Suppressor macrophage treated with lipopolysaccharide for 4 hours (primary cell): ENCODE results near the gene UBR4.

Source experiments
- DNase-seq: peaks from one replicate; pipeline ENCODE4 v3.0.0-alpha.2; 2020

UBR4 gene

GRCh38 chr1:19137158-19137557, 72.9 kb downstream of the UBR4 start:
- DNase-seq: no peak

GRCh38 chr1:19133360-19133759, 76.7 kb downstream of the UBR4 start:
- DNase-seq: no peak

- DNase-seq: no peak
Measured at GRCh38 chr1:19130468-19130867, 79.6 kb downstream of the UBR4 start.

GRCh38 chr1:19128968-19129514, 81.0 kb downstream of the UBR4 start:
- DNase-seq: peak; percentile 62

GRCh38 chr1:19124273-19124672, 85.8 kb downstream of the UBR4 start:
- DNase-seq: no peak

- DNase-seq: no peak
Measured at GRCh38 chr1:19123837-19124236, 86.2 kb downstream of the UBR4 start.

- DNase-seq: no peak
Measured at GRCh38 chr1:19122668-19123067, 87.4 kb downstream of the UBR4 start.

GRCh38 chr1:19121192-19121591, 88.9 kb downstream of the UBR4 start:
- DNase-seq: no peak

- no peak for DNase-seq
Measured at GRCh38 chr1:19120070-19120469, 90.0 kb downstream of the UBR4 start.

- no peak for DNase-seq
Measured at GRCh38 chr1:19115082-19115808, 94.8 kb downstream of the UBR4 start.

- DNase-seq: no peak
Measured at GRCh38 chr1:19113697-19114092, 96.4 kb downstream of the UBR4 start.

- no peak for DNase-seq
Measured at GRCh38 chr1:19112891-19113696, 97.0 kb downstream of the UBR4 start.

- DNase-seq: no peak
Measured at GRCh38 chr1:19110257-19110927, 99.7 kb downstream of the UBR4 start.

- DNase-seq: no peak
Measured at GRCh38 chr1:19109545-19109944, 100.5 kb downstream of the UBR4 start.

GRCh38 chr1:19101244-19101643, 108.8 kb downstream of the UBR4 start:
- DNase-seq: no peak

GRCh38 chr1:19100028-19100427, 110.0 kb downstream of the UBR4 start:
- DNase-seq: no peak

- no peak for DNase-seq
Measured at GRCh38 chr1:19096990-19097389, 113.1 kb downstream of the UBR4 start.

GRCh38 chr1:19096036-19096833, 113.8 kb downstream of the UBR4 start:
- no peak for DNase-seq

- DNase-seq: no peak
Measured at GRCh38 chr1:19091196-19091953, 118.7 kb downstream of the UBR4 start.

GRCh38 chr1:19089524-19089923, 120.5 kb downstream of the UBR4 start:
- no peak for DNase-seq

- DNase-seq: no peak
Measured at GRCh38 chr1:19088717-19089442, 121.2 kb downstream of the UBR4 start.
